KMS-11 (cell line): ENCODE data around the gene PNPLA5.

Experiments used
- H2AFZ ChIP-seq: fragments of 200-600 bp; sonication (generic); 2 replicates; pipeline ENCODE4 v1.6.1; 2016; ENCODE audit warnings: antibody characterized with exemption, mixed run types, low read depth
- H3K27ac ChIP-seq: fragments of 200-600 bp; sonication (generic); 2 replicates; pipeline ENCODE4 v1.6.1; 2016; ENCODE audit warnings: mild to moderate bottlenecking, mixed run types
- H3K27me3 ChIP-seq: fragments of 200-600 bp; sonication (generic); 2 replicates; pipeline ENCODE4 v1.6.1; 2017; ENCODE audit warnings: mild to moderate bottlenecking, low read depth, mixed run types, moderate library complexity; ENCODE audit not compliant: insufficient read depth
- H3K36me3 ChIP-seq: fragments of 200-600 bp; sonication (generic); 2 replicates; pipeline ENCODE4 v1.6.1; 2017; ENCODE audit warnings: mild to moderate bottlenecking, mixed run types; ENCODE audit not compliant: insufficient read depth
- H3K4me1 ChIP-seq: fragments of 200-600 bp; sonication (generic); 2 replicates; pipeline ENCODE4 v1.6.1; 2016; ENCODE audit warnings: mild to moderate bottlenecking, low read depth, mixed run types; ENCODE audit not compliant: poor library complexity, severe bottlenecking
- H3K4me2 ChIP-seq: fragments of 200-600 bp; sonication (generic); 2 replicates; pipeline ENCODE4 v1.7.0; 2016; ENCODE audit warnings: mild to moderate bottlenecking, mixed run types
- H3K4me3 ChIP-seq: fragments of 200-600 bp; sonication (generic); IDR thresholded peaks from 2 replicates; pipeline ENCODE4 v1.6.1; 2017; ENCODE audit warnings: low read depth, low read length, mixed read lengths; ENCODE audit not compliant: insufficient read depth
- H3K79me2 ChIP-seq: fragments of 200-600 bp; sonication (generic); 2 replicates; pipeline ENCODE4 v1.6.1; 2016; ENCODE audit warnings: low read depth, mixed run types; ENCODE audit not compliant: insufficient read depth
- H3K9ac ChIP-seq: fragments of 200-600 bp; sonication (generic); 2 replicates; pipeline ENCODE4 v1.6.1; 2016; ENCODE audit warnings: mild to moderate bottlenecking, mixed run types
- H4K20me1 ChIP-seq: fragments of 200-600 bp; sonication (generic); 2 replicates; pipeline ENCODE4 v1.6.1; 2016; ENCODE audit warnings: mild to moderate bottlenecking, mixed run types; ENCODE audit not compliant: insufficient read depth
- TF ChIP-seq, protein P1 (sequence below): fragments of 200-600 bp; sonication (generic); conservative IDR thresholded peaks from 2 replicates; pipeline ENCODE4 v1.6.1; 2017; ENCODE audit warnings: low read depth, mild to moderate bottlenecking, antibody characterized with exemption, low read length, moderate library complexity, mixed read lengths

Gene PNPLA5

DNA sequence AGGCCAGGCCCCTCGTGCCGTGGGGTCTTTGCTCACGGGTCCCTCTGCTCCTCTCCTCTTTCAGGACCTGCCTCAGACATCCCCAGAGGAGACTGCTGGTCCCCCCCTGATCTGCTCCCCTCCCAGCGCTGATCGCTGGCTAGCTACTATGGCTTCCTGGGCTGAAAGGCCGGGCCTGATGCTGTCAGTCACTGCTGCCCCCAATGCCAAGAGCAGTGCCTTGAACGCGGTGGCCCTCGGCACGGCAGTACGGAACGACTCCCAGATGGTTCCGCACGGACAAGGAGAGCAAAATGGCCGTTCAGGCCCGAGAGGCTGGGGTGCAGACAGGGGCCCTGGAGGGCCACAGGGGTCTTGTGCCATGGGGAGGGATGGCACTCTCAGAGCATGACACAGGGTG is 51.0 kb downstream of the PNPLA5 start:
- Histone ChIP-seq H3K9ac (no peak overlapping the region), H3K4me1 (no peaks in the 10 kb centered on the region), H3K36me3 (no peaks in the 10 kb centered on the region), H2AFZ (no peak overlapping the region), H4K20me1 (no peaks in the 10 kb centered on the region), H3K27me3 (peaks cover 51% of the 10 kb centered on the region), H3K4me2 (no peak overlapping the region), H3K79me2 (no peaks in the 10 kb centered on the region), H3K27ac (no peak overlapping the region), H3K4me3 (no peak overlapping the region)
- TF ChIP-seq, protein P1, sequence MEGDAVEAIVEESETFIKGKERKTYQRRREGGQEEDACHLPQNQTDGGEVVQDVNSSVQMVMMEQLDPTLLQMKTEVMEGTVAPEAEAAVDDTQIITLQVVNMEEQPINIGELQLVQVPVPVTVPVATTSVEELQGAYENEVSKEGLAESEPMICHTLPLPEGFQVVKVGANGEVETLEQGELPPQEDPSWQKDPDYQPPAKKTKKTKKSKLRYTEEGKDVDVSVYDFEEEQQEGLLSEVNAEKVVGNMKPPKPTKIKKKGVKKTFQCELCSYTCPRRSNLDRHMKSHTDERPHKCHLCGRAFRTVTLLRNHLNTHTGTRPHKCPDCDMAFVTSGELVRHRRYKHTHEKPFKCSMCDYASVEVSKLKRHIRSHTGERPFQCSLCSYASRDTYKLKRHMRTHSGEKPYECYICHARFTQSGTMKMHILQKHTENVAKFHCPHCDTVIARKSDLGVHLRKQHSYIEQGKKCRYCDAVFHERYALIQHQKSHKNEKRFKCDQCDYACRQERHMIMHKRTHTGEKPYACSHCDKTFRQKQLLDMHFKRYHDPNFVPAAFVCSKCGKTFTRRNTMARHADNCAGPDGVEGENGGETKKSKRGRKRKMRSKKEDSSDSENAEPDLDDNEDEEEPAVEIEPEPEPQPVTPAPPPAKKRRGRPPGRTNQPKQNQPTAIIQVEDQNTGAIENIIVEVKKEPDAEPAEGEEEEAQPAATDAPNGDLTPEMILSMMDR: no peak

- TF ChIP-seq, protein P1: no peak
- Histone ChIP-seq H4K20me1 (no peaks in the 10 kb centered on the region), H3K27ac (no peak overlapping the region), H3K27me3 (peaks cover 50% of the 10 kb centered on the region), H3K79me2 (no peaks in the 10 kb centered on the region), H3K36me3 (no peaks in the 10 kb centered on the region), H3K4me2 (no peak overlapping the region), H3K4me3 (no peak overlapping the region), H3K4me1 (no peaks in the 10 kb centered on the region), H2AFZ (no peak overlapping the region), H3K9ac (no peak overlapping the region)
Measured at GRCh38 chr22:43840431-43840830, 51.4 kb downstream of the PNPLA5 start.

GRCh38 chr22:43839781-43840180 is 52.0 kb downstream of the PNPLA5 start:
- no peak overlapping the region for H3K4me2 ChIP-seq
- no peak overlapping the region for H3K9ac ChIP-seq
- H3K36me3 ChIP-seq: no peaks in the 10 kb centered on the region
- TF ChIP-seq, protein P1: no peak
- no peaks in the 10 kb centered on the region for H3K79me2 ChIP-seq
- no peaks in the 10 kb centered on the region for H4K20me1 ChIP-seq
- no peak overlapping the region for H3K27ac ChIP-seq
- no peak overlapping the region for H3K4me3 ChIP-seq
- H3K4me1 ChIP-seq: no peaks in the 10 kb centered on the region
- H2AFZ ChIP-seq: no peak overlapping the region
- peaks cover 47% of the 10 kb centered on the region for H3K27me3 ChIP-seq

DNA sequence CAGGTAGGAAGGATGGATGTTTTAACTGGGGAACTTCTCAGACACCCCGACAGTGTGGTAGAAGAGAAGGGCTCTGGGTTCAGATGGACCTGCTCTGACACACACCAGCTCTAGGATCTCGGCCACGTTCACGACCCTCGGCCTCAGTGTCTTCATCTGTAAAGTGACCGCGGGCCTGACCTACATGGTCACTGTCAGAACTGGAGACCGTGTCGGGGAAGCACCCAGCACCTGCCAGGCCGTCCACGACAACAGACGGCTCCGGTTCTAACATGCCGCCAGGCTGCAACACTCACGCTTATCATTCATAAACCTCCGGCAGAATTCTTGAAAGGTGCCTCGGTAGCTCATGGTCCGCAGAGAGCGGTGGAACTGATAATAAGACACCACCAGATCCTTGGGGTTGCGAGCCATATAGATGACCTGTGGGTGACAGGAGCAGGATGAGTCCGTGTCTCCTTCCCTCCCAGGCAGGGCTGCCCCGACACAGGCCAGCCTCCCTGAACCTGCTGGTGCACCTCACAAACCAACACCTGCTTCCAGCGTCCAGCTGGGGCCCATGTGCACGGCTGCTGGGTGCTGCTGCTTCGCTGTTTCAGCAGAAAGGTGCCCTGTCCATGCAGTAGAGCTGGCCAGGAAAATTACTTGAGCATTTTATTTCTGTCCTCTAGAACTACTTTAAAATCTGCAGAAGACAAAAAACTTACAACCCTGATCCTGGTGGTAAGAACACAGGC is 53.1 kb downstream of the PNPLA5 start:
- Histone ChIP-seq H3K27ac (no peak overlapping the region), H3K4me1 (no peaks in the 10 kb centered on the region), H3K4me2 (no peak overlapping the region), H3K4me3 (no peak overlapping the region), H4K20me1 (no peaks in the 10 kb centered on the region), H3K36me3 (no peaks in the 10 kb centered on the region), H3K27me3 (peaks cover 41% of the 10 kb centered on the region; the same call in 1 of the 2 replicates), H3K79me2 (no peaks in the 10 kb centered on the region), H2AFZ (no peak overlapping the region), H3K9ac (no peak overlapping the region)
- TF ChIP-seq, protein P1: no peak
